BLaER1 (cell line): ENCODE results near the gene LRRC42.
A peak's percentile ranks its signal among the peaks of the same experiment; 100 is the strongest.

ENCODE experiments used
- H3K27ac ChIP-seq: shearing (Covaris generic); formaldehyde crosslinking; 2 replicates; pipeline ENCODE4 v1.8.1; 2022
- H3K27me3 ChIP-seq: shearing (Covaris generic); formaldehyde crosslinking; 2 replicates; pipeline ENCODE4 v1.8.1; 2022
- H3K36me3 ChIP-seq: shearing (Covaris generic); formaldehyde crosslinking; 2 replicates; pipeline ENCODE4 v1.8.1; 2022
- H3K4me1 ChIP-seq: shearing (Covaris generic); formaldehyde crosslinking; 2 replicates; pipeline ENCODE4 v1.8.1; 2022
- H3K4me2 ChIP-seq: shearing (Covaris generic); formaldehyde crosslinking; 2 replicates; pipeline ENCODE4 v1.8.1; 2022
- H3K4me3 ChIP-seq: shearing (Covaris generic); formaldehyde crosslinking; 2 replicates; pipeline ENCODE4 v1.8.1; 2022
- H3K9ac ChIP-seq: shearing (Covaris generic); formaldehyde crosslinking; 2 replicates; pipeline ENCODE4 v1.8.1; 2022
- H3K9me3 ChIP-seq: shearing (Covaris generic); formaldehyde crosslinking; 2 replicates; pipeline ENCODE4 v1.8.1; 2022
- H4K20me1 ChIP-seq: shearing (Covaris generic); formaldehyde crosslinking; 2 replicates; pipeline ENCODE4 v1.8.1; 2022
- Cebpa-rat ChIP-seq: shearing (Covaris generic); IDR thresholded peaks from 2 replicates; pipeline ENCODE4 v1.8.1; 2022

LRRC42 gene

GRCh38 chr1:53948291-53948690 is 2.1 kb downstream of the LRRC42 start:
- Histone ChIP-seq H3K4me2 (peak overlapping the region; percentile 84; the same call in 1 of the 2 replicates), H3K4me3 (no peak overlapping the region), H3K9ac (no peak overlapping the region), H3K9me3 (no peaks in the 10 kb centered on the region), H3K27ac (no peak overlapping the region), H3K36me3 (peaks cover 34% of the 10 kb centered on the region), H3K27me3 (no peaks in the 10 kb centered on the region), H3K4me1 (peaks cover 52% of the 10 kb centered on the region), H4K20me1 (peaks cover 43% of the 10 kb centered on the region)
- TF ChIP-seq Cebpa-rat: no peak

DNA sequence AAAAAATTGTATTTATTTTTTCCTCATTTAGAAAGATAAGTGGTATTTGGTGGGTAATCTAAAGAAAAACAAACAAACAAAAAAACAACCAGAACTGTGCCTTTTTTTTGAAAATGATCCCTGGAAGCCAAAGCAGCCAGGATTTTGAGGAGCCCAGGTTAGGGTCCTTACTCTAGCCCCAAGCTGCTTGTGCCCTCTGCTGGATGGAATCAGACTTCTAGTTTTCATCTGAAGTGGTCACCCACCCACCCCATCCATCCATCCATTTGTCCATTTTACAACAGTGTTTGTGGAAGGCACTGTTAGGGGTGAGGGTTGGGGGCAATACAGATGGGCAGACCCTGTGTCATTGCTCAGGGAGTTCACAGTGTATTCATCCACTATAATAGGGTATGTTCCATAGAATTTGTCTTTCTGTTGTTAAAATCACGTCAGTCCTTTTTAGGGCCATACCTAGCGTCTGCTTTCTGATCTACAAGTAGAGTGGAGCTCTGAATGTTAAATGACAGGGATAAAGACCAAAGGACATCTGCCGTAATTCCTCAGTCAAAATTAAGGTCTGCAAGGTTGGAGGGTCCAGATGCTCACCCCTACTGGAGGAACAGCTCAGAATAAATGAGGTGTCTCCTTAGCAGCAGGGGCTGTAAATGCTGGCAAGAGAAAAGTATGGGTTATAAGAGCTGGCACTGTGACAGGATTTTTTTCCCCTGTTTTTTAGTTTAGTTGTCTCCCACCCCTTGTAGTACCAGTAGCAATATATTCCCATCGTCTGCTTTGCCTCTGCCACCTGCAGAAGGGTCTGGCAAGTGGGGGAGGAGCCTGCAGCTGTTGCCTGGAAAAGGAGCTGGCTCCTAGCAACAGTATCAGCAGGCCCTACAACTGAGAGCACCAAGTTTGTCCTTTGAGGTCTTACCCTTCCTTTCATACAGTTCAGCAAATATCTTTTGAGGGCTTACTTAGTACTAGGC is 3.2 kb downstream of the LRRC42 start:
- peaks cover 44% of the 10 kb centered on the region for H3K36me3 ChIP-seq
- H3K4me1 ChIP-seq: peaks cover 42% of the 10 kb centered on the region
- H3K9me3 ChIP-seq: no peaks in the 10 kb centered on the region
- H3K9ac ChIP-seq: peak overlapping the region; percentile 45
- H3K4me3 ChIP-seq: no peak overlapping the region
- TF ChIP-seq Cebpa-rat: no peak
- H3K27ac ChIP-seq: no peak overlapping the region
- H3K27me3 ChIP-seq: no peaks in the 10 kb centered on the region
- H3K4me2 ChIP-seq: no peak overlapping the region
- H4K20me1 ChIP-seq: peaks cover 43% of the 10 kb centered on the region

DNA sequence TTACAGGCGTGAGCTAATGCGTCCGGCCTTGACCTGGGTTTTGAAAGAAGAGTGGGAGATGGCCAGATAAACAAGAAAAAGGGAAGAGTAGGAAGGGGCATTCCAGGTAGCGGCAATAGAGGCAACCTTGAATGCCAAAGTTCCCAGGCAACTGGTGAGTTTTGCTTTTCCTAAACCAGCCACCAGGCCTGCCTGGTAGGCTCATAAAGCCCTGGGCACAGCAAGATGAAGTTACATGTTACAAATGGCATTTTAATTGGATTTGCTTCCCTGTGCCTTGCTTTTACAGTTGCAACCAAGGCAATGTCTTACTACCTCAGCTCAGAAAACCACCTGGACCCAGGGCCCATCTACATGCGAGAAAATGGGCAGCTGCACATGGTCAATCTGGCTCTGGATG is 5.5 kb downstream of the LRRC42 start:
- Histone ChIP-seq H3K9ac (no peak overlapping the region), H3K27ac (no peak overlapping the region), H4K20me1 (peaks cover 43% of the 10 kb centered on the region), H3K9me3 (no peaks in the 10 kb centered on the region), H3K36me3 (peaks cover 64% of the 10 kb centered on the region), H3K4me3 (no peak overlapping the region), H3K4me2 (no peak overlapping the region), H3K27me3 (no peaks in the 10 kb centered on the region), H3K4me1 (peaks cover 33% of the 10 kb centered on the region)
- no peak for TF ChIP-seq Cebpa-rat

- Histone ChIP-seq H3K4me3 (no peak overlapping the region), H4K20me1 (peaks cover 25% of the 10 kb centered on the region), H3K9me3 (no peaks in the 10 kb centered on the region), H3K27ac (no peak overlapping the region), H3K9ac (no peak overlapping the region), H3K27me3 (no peaks in the 10 kb centered on the region), H3K36me3 (peaks cover 84% of the 10 kb centered on the region), H3K4me2 (no peak overlapping the region), H3K4me1 (peaks cover 9% of the 10 kb centered on the region)
- TF ChIP-seq Cebpa-rat: no peak
Measured at GRCh38 chr1:53954128-53954527, 8.0 kb downstream of the LRRC42 start.

- H3K4me1 ChIP-seq: no peaks in the 10 kb centered on the region
- no peak overlapping the region for H3K27ac ChIP-seq
- H3K4me2 ChIP-seq: no peak overlapping the region
Measured at GRCh38 chr1:53956308-53957168, 10.4 kb downstream of the LRRC42 start.

DNA sequence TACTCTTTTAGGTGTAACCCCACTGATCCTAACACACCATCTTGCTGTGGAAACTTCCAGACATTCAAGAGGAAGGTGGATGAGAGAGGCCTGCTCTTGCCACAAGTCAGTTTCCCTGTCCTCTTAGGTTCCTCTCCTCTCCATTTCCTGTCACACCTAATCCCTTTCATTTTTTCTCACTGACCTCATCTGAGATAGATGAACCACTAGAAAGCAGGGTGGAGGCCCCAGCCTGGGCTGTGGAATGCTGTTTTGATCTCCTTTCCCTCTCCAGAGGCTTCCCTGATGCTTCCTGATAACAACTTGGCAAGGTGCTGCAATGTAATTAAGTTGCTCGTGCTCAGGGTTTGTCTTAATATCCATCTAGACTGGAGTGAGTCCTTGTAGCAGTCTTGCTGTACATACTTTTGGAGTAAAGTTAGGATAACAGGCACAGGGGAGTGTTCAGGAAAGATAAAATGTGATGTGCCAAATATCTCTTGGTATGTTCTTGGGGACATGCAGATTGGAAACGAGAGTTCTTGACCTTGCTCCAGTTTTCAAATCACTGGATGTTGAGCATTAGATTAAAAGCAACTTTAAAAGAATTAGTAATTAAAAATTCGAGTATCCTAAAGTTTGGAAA is 11.2 kb downstream of the LRRC42 start:
- Histone ChIP-seq H3K4me3 (no peak overlapping the region), H3K4me2 (no peak overlapping the region), H3K4me1 (no peaks in the 10 kb centered on the region), H3K27ac (no peak overlapping the region), H3K9ac (no peak overlapping the region), H3K27me3 (no peaks in the 10 kb centered on the region), H3K36me3 (peaks cover 89% of the 10 kb centered on the region), H4K20me1 (no peaks in the 10 kb centered on the region), H3K9me3 (no peaks in the 10 kb centered on the region)
- no peak for TF ChIP-seq Cebpa-rat

More at GRCh38 chr1:53956308-53957168, 10.4 kb downstream of the LRRC42 start:
- no peak for TF ChIP-seq Cebpa-rat
- Histone ChIP-seq H3K4me3 (no peak overlapping the region), H3K27me3 (no peaks in the 10 kb centered on the region), H3K9ac (no peak overlapping the region), H3K36me3 (peaks cover 89% of the 10 kb centered on the region), H3K9me3 (no peaks in the 10 kb centered on the region), H4K20me1 (0 out of 2 replicates have a peak, but pooled peaks cover 7% of the 10 kb centered on the region)

- Histone ChIP-seq H3K36me3 (peaks cover 88% of the 10 kb centered on the region), H3K4me2 (no peak overlapping the region), H3K9ac (no peak overlapping the region), H3K4me1 (no peaks in the 10 kb centered on the region), H3K27me3 (no peaks in the 10 kb centered on the region), H3K9me3 (no peaks in the 10 kb centered on the region), H3K4me3 (no peak overlapping the region), H3K27ac (no peak overlapping the region), H4K20me1 (no peaks in the 10 kb centered on the region)
- TF ChIP-seq Cebpa-rat: no peak
Measured at GRCh38 chr1:53959664-53960250, 13.6 kb downstream of the LRRC42 start.

DNA sequence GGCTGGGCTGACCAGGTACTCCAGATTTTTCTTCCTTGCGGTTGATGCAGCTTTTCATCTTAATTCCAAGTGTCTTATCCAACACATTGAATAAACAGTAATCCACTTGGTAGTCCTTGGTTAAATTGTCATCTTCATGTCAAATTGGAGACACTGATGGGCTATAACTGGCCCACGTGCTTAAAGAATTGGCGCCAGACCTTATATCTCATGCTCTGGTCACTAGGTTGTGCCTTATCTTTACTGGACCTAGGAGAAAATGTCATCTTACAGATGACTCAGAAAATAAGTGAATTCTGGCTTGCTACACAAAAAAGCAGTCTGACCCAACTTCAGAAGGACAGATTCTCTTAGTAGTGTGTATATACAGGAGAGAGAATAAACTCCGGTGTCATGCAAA is 16.2 kb downstream of the LRRC42 start:
- no peak for TF ChIP-seq Cebpa-rat
- Histone ChIP-seq H3K4me2 (no peak overlapping the region), H3K27ac (no peak overlapping the region), H3K4me3 (no peak overlapping the region), H3K4me1 (no peaks in the 10 kb centered on the region), H3K9me3 (no peaks in the 10 kb centered on the region), H3K36me3 (peaks cover 88% of the 10 kb centered on the region), H4K20me1 (no peaks in the 10 kb centered on the region), H3K9ac (no peak overlapping the region), H3K27me3 (no peaks in the 10 kb centered on the region)

DNA sequence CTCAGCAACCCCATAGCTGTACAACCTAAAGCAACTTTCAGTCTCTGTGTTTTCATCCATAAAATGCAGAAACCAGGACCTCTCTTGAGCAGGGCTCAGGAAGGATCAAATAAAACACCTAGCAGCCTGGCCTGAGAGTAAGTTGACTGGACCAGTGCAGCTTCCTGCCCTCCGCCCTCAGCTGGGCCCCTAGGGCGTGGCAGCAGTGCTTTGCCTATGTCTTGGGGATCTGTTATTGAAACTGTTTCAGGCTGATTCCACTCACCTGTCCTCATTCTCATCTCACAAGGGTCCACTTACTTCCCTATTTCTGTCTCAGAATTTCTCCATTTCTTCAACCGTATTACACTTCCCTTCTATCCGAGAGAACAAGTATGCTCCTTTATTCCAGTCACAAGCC is 17.3 kb downstream of the LRRC42 start:
- no peak for TF ChIP-seq Cebpa-rat
- Histone ChIP-seq H4K20me1 (no peaks in the 10 kb centered on the region), H3K4me3 (no peak overlapping the region), H3K4me1 (no peaks in the 10 kb centered on the region), H3K9me3 (no peaks in the 10 kb centered on the region), H3K27me3 (no peaks in the 10 kb centered on the region), H3K27ac (no peak overlapping the region), H3K4me2 (no peak overlapping the region), H3K36me3 (peaks cover 90% of the 10 kb centered on the region), H3K9ac (no peak overlapping the region)
